ENCODE measurements around the gene GNB1.
A peak's percentile ranks its signal among the peaks of the same experiment; 100 is the strongest.
"Not testable (repeated sequence)": the region's sequence is repeated elsewhere in the genome, so short reads cannot be mapped to it uniquely, and the experiment has no call there.

Gene GNB1

GRCh38 chr1:1857096-1857703 is 33.7 kb downstream of the GNB1 start:
- peaks cover 38% of the 10 kb centered on the region for H3K36me3 ChIP-seq (ENCODE audit: insufficient read depth, low read length)
- no peaks in the 10 kb centered on the region for H3K4me1 ChIP-seq (ENCODE audit: insufficient read depth, low read length)

DNA sequence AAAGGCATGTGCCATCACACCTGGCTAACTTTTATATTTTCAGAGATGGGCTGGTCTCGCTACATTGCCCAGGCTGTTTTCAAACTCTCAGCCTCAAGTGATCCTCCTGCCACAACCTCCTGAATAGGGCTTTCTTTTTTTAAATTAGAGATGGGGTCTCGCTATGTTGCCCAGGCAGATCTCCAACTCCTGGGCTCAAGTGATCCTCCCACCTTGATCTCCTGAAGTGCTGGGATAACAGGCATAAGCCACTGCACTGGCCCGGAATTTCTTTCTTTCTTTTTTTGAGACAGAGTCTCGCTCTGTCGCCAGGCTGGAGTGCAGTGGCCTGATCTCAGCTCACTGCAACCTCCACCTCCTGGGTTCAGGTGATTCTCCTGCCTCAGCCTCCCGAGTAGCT is 34.7 kb downstream of the GNB1 start:
- not testable (repeated sequence) for H3K9me3 ChIP-seq (ENCODE audit: insufficient read depth, low read length, severe bottlenecking); H3K27ac ChIP-seq (ENCODE audit: low read length); H3K4me1 ChIP-seq (ENCODE audit: insufficient read depth, low read length); H3K4me3 ChIP-seq (ENCODE audit: low read depth in 1 of 2, low read length in 2 of 2); H2AFZ ChIP-seq (ENCODE audit: low read depth, low read length); H3K27me3 ChIP-seq (ENCODE audit: insufficient read depth, low read length, poor library complexity); H3K4me2 ChIP-seq (ENCODE audit: insufficient read depth, low read length); DNase-seq; H3K9ac ChIP-seq (ENCODE audit: low read depth, low read length)
- ATAC-seq (ENCODE audit: insufficient read depth, low read depth) = 0 out of 3 replicates have a peak, but pooled peaks have one; percentile 8
- Histone ChIP-seq H3K79me2 (ENCODE audit: insufficient read depth, low read length) (peaks cover 100% of the 10 kb centered on the region), H4K20me1 (ENCODE audit: insufficient read depth, low read length) (peaks cover 90% of the 10 kb centered on the region), H3K36me3 (ENCODE audit: insufficient read depth, low read length) (peaks cover 44% of the 10 kb centered on the region)

More at GRCh38 chr1:1857096-1857703, 33.7 kb downstream of the GNB1 start:
- no peak for TF ChIP-seq EZH2 (IDR thresholded peaks at IDR 0.05; ENCODE audit: borderline replicate concordance, low read depth, low read length, severe bottlenecking)
- TF ChIP-seq, protein P1, sequence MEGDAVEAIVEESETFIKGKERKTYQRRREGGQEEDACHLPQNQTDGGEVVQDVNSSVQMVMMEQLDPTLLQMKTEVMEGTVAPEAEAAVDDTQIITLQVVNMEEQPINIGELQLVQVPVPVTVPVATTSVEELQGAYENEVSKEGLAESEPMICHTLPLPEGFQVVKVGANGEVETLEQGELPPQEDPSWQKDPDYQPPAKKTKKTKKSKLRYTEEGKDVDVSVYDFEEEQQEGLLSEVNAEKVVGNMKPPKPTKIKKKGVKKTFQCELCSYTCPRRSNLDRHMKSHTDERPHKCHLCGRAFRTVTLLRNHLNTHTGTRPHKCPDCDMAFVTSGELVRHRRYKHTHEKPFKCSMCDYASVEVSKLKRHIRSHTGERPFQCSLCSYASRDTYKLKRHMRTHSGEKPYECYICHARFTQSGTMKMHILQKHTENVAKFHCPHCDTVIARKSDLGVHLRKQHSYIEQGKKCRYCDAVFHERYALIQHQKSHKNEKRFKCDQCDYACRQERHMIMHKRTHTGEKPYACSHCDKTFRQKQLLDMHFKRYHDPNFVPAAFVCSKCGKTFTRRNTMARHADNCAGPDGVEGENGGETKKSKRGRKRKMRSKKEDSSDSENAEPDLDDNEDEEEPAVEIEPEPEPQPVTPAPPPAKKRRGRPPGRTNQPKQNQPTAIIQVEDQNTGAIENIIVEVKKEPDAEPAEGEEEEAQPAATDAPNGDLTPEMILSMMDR (IDR thresholded peaks at IDR 0.05; ENCODE audit: borderline replicate concordance, extremely low read depth, low read length, poor library complexity, severe bottlenecking) = no peak
- H3K9me3 ChIP-seq (ENCODE audit: insufficient read depth, low read length, severe bottlenecking) = no peaks in the 10 kb centered on the region
- H3K27ac ChIP-seq (ENCODE audit: low read length) = no peak overlapping the region
- H2AFZ ChIP-seq (ENCODE audit: low read depth, low read length) = no peak overlapping the region
- peaks cover 100% of the 10 kb centered on the region for H3K79me2 ChIP-seq (ENCODE audit: insufficient read depth, low read length)
- no peaks in the 10 kb centered on the region for H3K27me3 ChIP-seq (ENCODE audit: insufficient read depth, low read length, poor library complexity)
- ATAC-seq (ENCODE audit: insufficient read depth, low read depth) = 0 out of 3 replicates have a peak, but pooled peaks have one; percentile 8
- H3K4me2 ChIP-seq (ENCODE audit: insufficient read depth, low read length) = no peak overlapping the region
- H3K9ac ChIP-seq (ENCODE audit: low read depth, low read length) = no peak overlapping the region
- peaks cover 92% of the 10 kb centered on the region for H4K20me1 ChIP-seq (ENCODE audit: insufficient read depth, low read length)
- H3K4me3 ChIP-seq (ENCODE audit: low read depth in 1 of 2, low read length in 2 of 2) = no peak overlapping the region
- no peak for DNase-seq

DNA sequence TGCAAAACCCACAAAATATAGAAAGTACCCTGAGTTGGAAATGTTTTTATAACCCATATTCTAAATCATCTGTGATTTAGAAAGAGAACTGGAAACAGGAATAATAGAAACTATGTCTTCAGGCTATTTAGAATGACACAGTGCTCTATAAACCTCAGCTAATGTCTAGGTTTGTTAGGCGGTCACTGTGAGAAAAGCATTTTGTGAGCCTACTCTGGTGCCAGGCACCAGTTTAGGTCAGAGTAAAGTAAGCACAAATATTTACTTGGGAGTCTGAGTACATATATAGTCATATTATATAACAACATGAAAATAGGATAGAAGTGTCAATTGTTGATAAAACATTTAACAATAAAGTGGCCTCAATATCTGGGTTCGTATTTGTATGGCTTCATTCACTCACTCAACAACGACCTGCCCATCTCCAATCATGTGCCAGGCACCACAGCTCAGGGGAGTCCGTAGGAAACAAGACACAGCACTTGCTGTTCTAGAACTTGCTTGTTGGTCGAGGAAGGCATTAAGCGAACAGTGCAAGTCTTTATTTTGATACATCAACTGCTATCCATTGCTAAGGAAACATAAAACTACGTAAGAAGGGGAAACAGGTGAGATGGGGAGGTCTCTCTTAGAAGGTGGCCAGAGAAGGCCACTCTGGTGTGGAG is 37.2 kb downstream of the GNB1 start:
- no peak overlapping the region for H3K4me2 ChIP-seq (ENCODE audit: insufficient read depth, low read length)
- peaks cover 55% of the 10 kb centered on the region for H3K36me3 ChIP-seq (ENCODE audit: insufficient read depth, low read length)
- no peak for ATAC-seq (ENCODE audit: insufficient read depth, low read depth)
- no peak overlapping the region for H3K4me3 ChIP-seq (ENCODE audit: low read depth in 1 of 2, low read length in 2 of 2)
- no peaks in the 10 kb centered on the region for H3K4me1 ChIP-seq (ENCODE audit: insufficient read depth, low read length)
- H3K27me3 ChIP-seq (ENCODE audit: insufficient read depth, low read length, poor library complexity) = no peaks in the 10 kb centered on the region
- peaks cover 87% of the 10 kb centered on the region for H4K20me1 ChIP-seq (ENCODE audit: insufficient read depth, low read length)
- TF ChIP-seq, protein P1 (IDR thresholded peaks at IDR 0.05; ENCODE audit: borderline replicate concordance, extremely low read depth, low read length, poor library complexity, severe bottlenecking) = no peak
- TF ChIP-seq EZH2 (IDR thresholded peaks at IDR 0.05; ENCODE audit: borderline replicate concordance, low read depth, low read length, severe bottlenecking) = no peak
- H3K9me3 ChIP-seq (ENCODE audit: insufficient read depth, low read length, severe bottlenecking) = no peaks in the 10 kb centered on the region
- no peak overlapping the region for H3K27ac ChIP-seq (ENCODE audit: low read length)
- no peak for DNase-seq
- no peak overlapping the region for H3K9ac ChIP-seq (ENCODE audit: low read depth, low read length)
- no peak overlapping the region for H2AFZ ChIP-seq (ENCODE audit: low read depth, low read length)
- peaks cover 99% of the 10 kb centered on the region for H3K79me2 ChIP-seq (ENCODE audit: insufficient read depth, low read length)

GRCh38 chr1:1852619-1853414 is 38.1 kb downstream of the GNB1 start:
- H3K4me3 ChIP-seq (ENCODE audit: low read depth in 1 of 2, low read length in 2 of 2) = no peak overlapping the region
- no peak for TF ChIP-seq EZH2 (IDR thresholded peaks at IDR 0.05; ENCODE audit: borderline replicate concordance, low read depth, low read length, severe bottlenecking)
- TF ChIP-seq, protein P1 (IDR thresholded peaks at IDR 0.05; ENCODE audit: borderline replicate concordance, extremely low read depth, low read length, poor library complexity, severe bottlenecking) = no peak
- no peak overlapping the region for H3K4me2 ChIP-seq (ENCODE audit: insufficient read depth, low read length)
- peaks cover 84% of the 10 kb centered on the region for H4K20me1 ChIP-seq (ENCODE audit: insufficient read depth, low read length)
- H3K27ac ChIP-seq (ENCODE audit: low read length) = no peak overlapping the region
- H3K9me3 ChIP-seq (ENCODE audit: insufficient read depth, low read length, severe bottlenecking) = no peaks in the 10 kb centered on the region
- DNase-seq (no peak), ATAC-seq (ENCODE audit: insufficient read depth, low read depth) (no peak)
- H3K9ac ChIP-seq (ENCODE audit: low read depth, low read length) = no peak overlapping the region
- peaks cover 56% of the 10 kb centered on the region for H3K36me3 ChIP-seq (ENCODE audit: insufficient read depth, low read length)
- H3K79me2 ChIP-seq (ENCODE audit: insufficient read depth, low read length) = peaks cover 99% of the 10 kb centered on the region
- no peaks in the 10 kb centered on the region for H3K27me3 ChIP-seq (ENCODE audit: insufficient read depth, low read length, poor library complexity)
- no peak overlapping the region for H2AFZ ChIP-seq (ENCODE audit: low read depth, low read length)
- H3K4me1 ChIP-seq (ENCODE audit: insufficient read depth, low read length) = no peaks in the 10 kb centered on the region

Data from DND-41 (cell line).